Liver (tissue), 9 donors: ENCODE results near the gene TLE2. TPM values are rescaled to one million over a fixed set of nuclear protein-coding genes. Genes with fewer than 3 reads are reported as not detected.

Experiments
- DNase-seq: peaks from one replicate; pipeline ENCODE4 v3.0.0-alpha.2; 2017; ENCODE audit warnings: low spot score
- H3K27ac ChIP-seq, 2 donors: one replicate each; pipeline ENCODE4 v1.7.0; 2013; ENCODE audit warnings: inconsistent platforms in 2 of 2, low read length in 2 of 2, control low read depth in 1 of 2, low read depth in 1 of 2, mild to moderate bottlenecking in 1 of 2
- H3K27me3 ChIP-seq, 4 donors: one replicate each; pipeline versions ENCODE4 v1.6.1 to v1.7.0; 2013; ENCODE audit warnings: low read length in 3 of 4, inconsistent platforms in 1 of 4, mild to moderate bottlenecking in 1 of 4, moderate library complexity in 1 of 4; ENCODE audit not compliant: control insufficient read depth in 4 of 4, insufficient read depth in 4 of 4
- H3K36me3 ChIP-seq, 4 donors: one replicate each; pipeline versions ENCODE4 v1.6.1 to v1.7.0; 2013; ENCODE audit warnings: low read length in 3 of 4, mild to moderate bottlenecking in 3 of 4, low read depth in 1 of 4, moderate library complexity in 1 of 4; ENCODE audit not compliant: control insufficient read depth in 4 of 4, insufficient read depth in 3 of 4
- H3K4me1 ChIP-seq, 4 donors: one replicate each; pipeline versions ENCODE4 v1.6.1 to v1.7.0; 2013; ENCODE audit warnings: low read length in 3 of 4, mild to moderate bottlenecking in 3 of 4, moderate library complexity in 1 of 4; ENCODE audit not compliant: control insufficient read depth in 4 of 4, insufficient read depth in 4 of 4
- H3K4me3 ChIP-seq, 3 donors: one replicate each; pipeline versions ENCODE4 v1.6.1 to v1.7.0; 2013; ENCODE audit warnings: low read length in 3 of 3, control low read depth in 1 of 3, low read depth in 1 of 3, mild to moderate bottlenecking in 1 of 3
- H3K9ac ChIP-seq, 2 donors: one replicate each; pipeline ENCODE4 v1.7.0; 2013; ENCODE audit warnings: low read length in 2 of 2, mild to moderate bottlenecking in 2 of 2, moderate library complexity in 2 of 2, control low read depth in 1 of 2, low read depth in 1 of 2
- H3K9me3 ChIP-seq, 4 donors: one replicate each; pipeline versions ENCODE4 v1.6.1 to v1.7.0; 2013; ENCODE audit warnings: low read length in 3 of 4; ENCODE audit not compliant: control insufficient read depth in 4 of 4
- EGR1 ChIP-seq, 2 donors: IDR thresholded peaks; 2 replicates each; pipeline ENCODE4 v1.6.1; 2016 to 2018; ENCODE audit warnings: antibody characterized with exemption in 2 of 2, low read depth in 2 of 2
- FOXA1 ChIP-seq: IDR thresholded peaks from 2 replicates; pipeline ENCODE4 v1.6.1; 2016; ENCODE audit warnings: antibody characterized with exemption
- FOXA2 ChIP-seq: IDR thresholded peaks from 2 replicates; pipeline ENCODE4 v1.6.1; 2016; ENCODE audit warnings: antibody characterized with exemption
- GABPA ChIP-seq, 2 donors: IDR thresholded peaks in 1 of 2; conservative IDR thresholded peaks in 1 of 2; 2 replicates each; pipeline ENCODE4 v1.6.1; 2016; ENCODE audit warnings: antibody characterized with exemption in 2 of 2, mild to moderate bottlenecking in 1 of 2, moderate library complexity in 1 of 2
- NR2F2 ChIP-seq: IDR thresholded peaks from 2 replicates; pipeline ENCODE4 v1.6.1; 2016; ENCODE audit warnings: antibody characterized with exemption
- RAD21 ChIP-seq, 2 donors: IDR thresholded peaks; 2 replicates each; pipeline ENCODE4 v1.6.1; 2016; ENCODE audit warnings: antibody characterized with exemption in 2 of 2, mild to moderate bottlenecking in 2 of 2
- RXRA ChIP-seq, 2 donors: IDR thresholded peaks; 2 replicates each; pipeline ENCODE4 v1.6.1; 2017 to 2018; ENCODE audit warnings: antibody characterized with exemption in 2 of 2, mild to moderate bottlenecking in 1 of 2
- SP1 ChIP-seq: IDR thresholded peaks from 2 replicates; pipeline ENCODE4 v1.6.1; 2018; ENCODE audit warnings: antibody characterized with exemption, mild to moderate bottlenecking
- WGBS: extraction: QIAGEN DNeasy Blood & Tissue Kit; methylation state at CpG from one replicate; pipeline ENCODE4 v1.1.7; 2013; 5-methylcytosine and 5-hydroxymethylcytosine counted together
- polyA plus RNA-seq, 2 donors: library from polyadenylated mRNA; stranded (reverse) in 1 of 2; unstranded in 1 of 2; fragments of 200-250 nt in 1 of 2; fragments of >200 nt in 1 of 2; fragmentation: Nextera tagmentation in 1 of 2; extraction: Ambion mirVana in 1 of 2; gene quantifications; one replicate each; pipeline versions ENCODE4 v1.2.1 to v1.2.3, GENCODE V29; 2013 to 2015
- total RNA-seq, 2 donors: library from RNA; depleted of rRNA; stranded (reverse); fragments of >200 nt; gene quantifications; one replicate each; pipeline ENCODE4 v1.2.3, GENCODE V29; 2014
- TF ChIP-seq, protein P1 (sequence below): fragments of 150-350 bp; IDR thresholded peaks from 2 replicates; pipeline ENCODE4 v1.5.1; 2017; ENCODE audit warnings: improper control_type of control experiment, low read depth, low read length; ENCODE audit not compliant: missing input control
- TF ChIP-seq, protein P2 (sequence below): IDR thresholded peaks from 2 replicates; pipeline ENCODE4 v1.6.1; 2016; ENCODE audit warnings: antibody characterized with exemption
- TF ChIP-seq, protein P3 (sequence below): IDR thresholded peaks from 2 replicates; pipeline ENCODE4 v1.6.1; 2016; ENCODE audit warnings: antibody characterized with exemption
- donor health status: healthy.
- donor health status: healthy.
- donor health status: healthy.
- donor health status: healthy.
- donor health status: healthy.

TLE2 gene
- total and polyA plus RNA-seq, 4 donors, result 3.6 to 9.3 (median 5.8) TPM

GRCh38 chr19:3041761-3042620 lies 12.9 kb upstream of the TLE2 start:
- H3K9me3 ChIP-seq, result no peaks in the 10 kb centered on the region
- H3K27me3 ChIP-seq, result no peaks in the 10 kb centered on the region
- no peaks in the 10 kb centered on the region for H3K36me3 ChIP-seq
- no peak for TF ChIP-seq RXRA (IDR thresholded peaks at IDR 0.05)
- TF ChIP-seq, protein P1, sequence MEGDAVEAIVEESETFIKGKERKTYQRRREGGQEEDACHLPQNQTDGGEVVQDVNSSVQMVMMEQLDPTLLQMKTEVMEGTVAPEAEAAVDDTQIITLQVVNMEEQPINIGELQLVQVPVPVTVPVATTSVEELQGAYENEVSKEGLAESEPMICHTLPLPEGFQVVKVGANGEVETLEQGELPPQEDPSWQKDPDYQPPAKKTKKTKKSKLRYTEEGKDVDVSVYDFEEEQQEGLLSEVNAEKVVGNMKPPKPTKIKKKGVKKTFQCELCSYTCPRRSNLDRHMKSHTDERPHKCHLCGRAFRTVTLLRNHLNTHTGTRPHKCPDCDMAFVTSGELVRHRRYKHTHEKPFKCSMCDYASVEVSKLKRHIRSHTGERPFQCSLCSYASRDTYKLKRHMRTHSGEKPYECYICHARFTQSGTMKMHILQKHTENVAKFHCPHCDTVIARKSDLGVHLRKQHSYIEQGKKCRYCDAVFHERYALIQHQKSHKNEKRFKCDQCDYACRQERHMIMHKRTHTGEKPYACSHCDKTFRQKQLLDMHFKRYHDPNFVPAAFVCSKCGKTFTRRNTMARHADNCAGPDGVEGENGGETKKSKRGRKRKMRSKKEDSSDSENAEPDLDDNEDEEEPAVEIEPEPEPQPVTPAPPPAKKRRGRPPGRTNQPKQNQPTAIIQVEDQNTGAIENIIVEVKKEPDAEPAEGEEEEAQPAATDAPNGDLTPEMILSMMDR, result no peak
- TF ChIP-seq NR2F2, result no peak
- TF ChIP-seq, protein P2, sequence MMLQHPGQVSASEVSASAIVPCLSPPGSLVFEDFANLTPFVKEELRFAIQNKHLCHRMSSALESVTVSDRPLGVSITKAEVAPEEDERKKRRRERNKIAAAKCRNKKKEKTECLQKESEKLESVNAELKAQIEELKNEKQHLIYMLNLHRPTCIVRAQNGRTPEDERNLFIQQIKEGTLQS, result no peak
- no peak for TF ChIP-seq GABPA (IDR thresholded peaks at IDR 0.05 in 1 of 2, conservative IDR thresholded peaks at IDR 0.05 in 1 of 2)
- TF ChIP-seq RAD21 (IDR thresholded peaks at IDR 0.05), result no peak
- TF ChIP-seq EGR1 (IDR thresholded peaks at IDR 0.05; ENCODE audit: low read depth in 2 of 2), result no peak
- no peak for DNase-seq
- no peaks in the 10 kb centered on the region for H3K4me1 ChIP-seq
- WGBS, result 46% methylated on average over 40 of the region's 40 CpGs
- no peak overlapping the region for H3K4me3 ChIP-seq
- H3K9ac ChIP-seq, result no peak overlapping the region
- H3K27ac ChIP-seq, result no peak overlapping the region

GRCh38 chr19:3041327-3041726 lies 12.2 kb upstream of the TLE2 start:
- Histone ChIP-seq H3K27ac (no peak overlapping the region), H3K36me3 (no peaks in the 10 kb centered on the region), H3K9ac (no peak overlapping the region), H3K27me3 (no peaks in the 10 kb centered on the region), H3K4me1 (peaks cover 3 to 6% (median 3%) of the 10 kb centered on the region in 4 donors), H3K9me3 (no peaks in the 10 kb centered on the region), H3K4me3 (no peak overlapping the region)
- TF ChIP-seq SP1, result no peak
- DNase-seq, result no peak
- 83% methylated on average over 12 of the region's 12 CpGs for WGBS

- H3K4me3 ChIP-seq, result no peak overlapping the region
- no peak overlapping the region for H3K27ac ChIP-seq
- H3K9me3 ChIP-seq, result no peaks in the 10 kb centered on the region
- H3K27me3 ChIP-seq, result no peaks in the 10 kb centered on the region
- no peak for DNase-seq
- H3K4me1 ChIP-seq, result peaks cover 5 to 14% (median 11%) of the 10 kb centered on the region in 4 donors
- TF ChIP-seq FOXA2 (no peak), RAD21 (IDR thresholded peaks at IDR 0.05) (peak; percentile 36 to 37)
- 71% methylated on average over 17 of the region's 17 CpGs for WGBS
- H3K9ac ChIP-seq, result no peak overlapping the region
- H3K36me3 ChIP-seq, result no peaks in the 10 kb centered on the region
Observed at GRCh38 chr19:3039641-3040077, 10.6 kb upstream of the TLE2 start.

- peaks cover 6 to 19% (median 14%) of the 10 kb centered on the region in 4 donors for H3K4me1 ChIP-seq
- DNase-seq, result no peak
- no peaks in the 10 kb centered on the region for H3K27me3 ChIP-seq
- WGBS, result 82% methylated on average over 5 of the region's 5 CpGs
- H3K27ac ChIP-seq, result no peak overlapping the region
- no peaks in the 10 kb centered on the region for H3K9me3 ChIP-seq
- no peak for TF ChIP-seq EGR1 (IDR thresholded peaks at IDR 0.05; ENCODE audit: low read depth in 2 of 2)
- TF ChIP-seq, protein P3, sequence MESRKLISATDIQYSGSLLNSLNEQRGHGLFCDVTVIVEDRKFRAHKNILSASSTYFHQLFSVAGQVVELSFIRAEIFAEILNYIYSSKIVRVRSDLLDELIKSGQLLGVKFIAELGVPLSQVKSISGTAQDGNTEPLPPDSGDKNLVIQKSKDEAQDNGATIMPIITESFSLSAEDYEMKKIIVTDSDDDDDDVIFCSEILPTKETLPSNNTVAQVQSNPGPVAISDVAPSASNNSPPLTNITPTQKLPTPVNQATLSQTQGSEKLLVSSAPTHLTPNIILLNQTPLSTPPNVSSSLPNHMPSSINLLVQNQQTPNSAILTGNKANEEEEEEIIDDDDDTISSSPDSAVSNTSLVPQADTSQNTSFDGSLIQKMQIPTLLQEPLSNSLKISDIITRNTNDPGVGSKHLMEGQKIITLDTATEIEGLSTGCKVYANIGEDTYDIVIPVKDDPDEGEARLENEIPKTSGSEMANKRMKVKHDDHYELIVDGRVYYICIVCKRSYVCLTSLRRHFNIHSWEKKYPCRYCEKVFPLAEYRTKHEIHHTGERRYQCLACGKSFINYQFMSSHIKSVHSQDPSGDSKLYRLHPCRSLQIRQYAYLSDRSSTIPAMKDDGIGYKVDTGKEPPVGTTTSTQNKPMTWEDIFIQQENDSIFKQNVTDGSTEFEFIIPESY, result no peak
- no peak for TF ChIP-seq RAD21 (IDR thresholded peaks at IDR 0.05)
- no peak for TF ChIP-seq FOXA1
- TF ChIP-seq SP1, result no peak
- H3K4me3 ChIP-seq, result no peak overlapping the region
- no peaks in the 10 kb centered on the region for H3K36me3 ChIP-seq
- no peak overlapping the region for H3K9ac ChIP-seq
Observed at GRCh38 chr19:3039125-3039524, 10.0 kb upstream of the TLE2 start.
